G401 (cell line): ENCODE results near the gene CAMTA1. TPM values are rescaled to one million over a fixed set of nuclear protein-coding genes. Genes with fewer than 3 reads are reported as not detected.
A peak's percentile ranks its signal among the peaks of the same experiment; 100 is the strongest.

Experiments
- DNase-seq: peaks from one replicate; pipeline ENCODE4 v3.0.0-alpha.2; 2015; ENCODE audit warnings: low spot score
- in situ Hi-C: cut with HindIII; loops from 2 replicates; pipeline ENCODE4 v1.10.0; 2016; ENCODE audit warnings: low sequenced_read_pairs, mixed read lengths
- total RNA-seq: library from RNA; depleted of rRNA; stranded (reverse); fragments of >200 nt; shearing (Covaris generic); gene quantifications from 2 replicates; pipeline ENCODE4 v1.2.3, GENCODE V29; 2014

The CAMTA1 gene
- total RNA-seq, 1 experiment from 2014 or later, result 137 TPM

- in situ Hi-C loops, result no loop called here
- DNase-seq, result no peak
Measured at GRCh38 chr1:7039590-7040220, 254.5 kb downstream of the CAMTA1 start.

DNA sequence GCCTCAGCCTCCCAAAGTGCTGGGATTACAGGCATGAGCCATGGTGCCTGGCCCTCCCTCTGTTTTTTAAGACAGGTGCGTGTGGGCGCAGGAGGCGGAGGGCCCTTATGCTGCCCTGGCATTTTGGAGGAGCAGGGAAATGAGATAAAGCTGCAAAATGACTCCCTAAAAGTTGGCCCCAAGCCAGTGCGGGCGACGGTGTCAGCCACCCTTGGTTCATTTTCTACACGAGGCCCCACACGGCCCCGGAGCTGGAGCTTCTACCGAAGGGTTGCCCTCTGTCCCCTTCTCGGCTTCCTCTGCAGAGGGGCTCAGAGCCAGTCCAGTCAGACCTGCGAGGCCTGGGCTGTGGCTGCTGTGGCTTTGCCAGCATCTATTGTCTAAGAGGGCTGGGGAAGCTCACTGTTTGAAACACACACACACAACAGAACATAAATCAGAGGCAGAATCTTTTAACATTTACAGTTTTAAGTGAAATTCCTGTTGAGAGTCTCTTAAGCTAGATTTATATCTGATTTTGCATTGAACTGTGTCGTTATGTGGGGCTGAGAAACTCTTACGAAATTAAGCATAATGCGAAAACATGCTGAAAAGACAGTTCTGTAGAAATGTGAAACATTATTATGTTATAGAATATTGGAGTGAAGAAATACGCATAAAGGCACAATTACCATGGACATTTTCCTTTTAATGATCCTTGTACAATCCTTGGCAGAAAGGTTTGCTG, 255.9 kb downstream of the CAMTA1 start:
- no peak for DNase-seq
- in situ Hi-C loops, result no loop called here

DNA sequence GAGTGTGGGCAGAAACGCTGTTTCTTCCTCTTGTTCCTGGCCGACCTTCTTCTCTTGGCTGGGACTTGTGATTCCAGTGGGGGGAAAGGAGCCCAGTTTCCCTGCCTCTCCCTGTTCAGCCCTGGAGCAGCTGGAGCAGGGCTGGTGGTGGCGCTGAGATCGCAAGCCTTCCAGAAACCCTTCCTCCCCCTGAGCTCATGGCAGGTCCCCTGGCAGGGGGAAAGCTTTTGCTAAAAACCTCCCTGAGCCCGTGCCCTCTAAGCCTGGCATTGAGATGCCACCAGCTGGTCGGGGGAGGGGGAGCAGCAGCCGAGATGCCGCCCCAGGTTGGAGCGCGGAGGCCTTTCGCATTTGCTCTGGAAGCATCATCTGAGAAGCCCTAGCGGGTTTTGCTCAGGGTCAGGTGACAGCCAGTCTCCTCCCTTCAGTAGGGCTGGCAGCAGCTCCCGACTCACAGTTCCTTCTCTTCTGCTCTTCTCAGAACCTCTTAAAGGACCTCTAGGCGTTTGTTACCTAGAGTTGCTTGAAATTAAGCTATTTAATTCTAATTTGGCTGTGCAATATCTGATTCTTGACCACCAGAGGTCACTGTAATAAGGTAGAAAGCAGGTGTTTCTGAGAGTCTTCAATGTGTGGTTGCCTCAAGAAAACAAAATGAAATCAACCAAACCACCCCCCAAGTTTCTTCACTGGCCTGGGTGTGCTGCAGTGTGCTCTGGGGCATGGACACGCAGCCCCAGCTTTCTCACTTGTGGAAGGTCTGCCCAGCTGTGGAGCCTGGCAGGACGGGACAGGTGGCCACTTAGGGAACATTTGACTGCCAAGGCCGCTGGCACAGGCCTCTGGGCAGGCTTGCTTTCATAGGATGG, 257.3 kb downstream of the CAMTA1 start:
- in situ Hi-C loops, result no loop called here
- peak; percentile 86 for DNase-seq

DNA sequence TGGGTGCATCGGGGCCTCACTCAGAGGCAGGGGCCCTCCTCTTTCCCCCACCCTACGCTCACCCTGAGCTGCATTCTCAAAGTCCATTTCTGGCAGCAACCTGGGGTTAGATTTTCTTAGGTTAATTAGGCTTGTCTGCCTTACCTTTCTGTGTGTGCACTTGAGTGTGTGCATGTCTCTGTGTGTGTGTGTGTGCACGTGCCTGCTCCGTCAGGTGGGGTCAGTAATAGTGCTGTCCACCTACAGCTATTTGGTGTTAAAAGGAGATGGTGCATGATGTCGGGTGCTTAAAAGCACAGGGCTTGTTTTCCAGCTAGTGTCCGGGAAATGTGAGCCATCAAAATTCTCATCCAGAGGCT, 257.9 kb downstream of the CAMTA1 start:
- in situ Hi-C loops, result no loop called here
- DNase-seq, result no peak

DNA sequence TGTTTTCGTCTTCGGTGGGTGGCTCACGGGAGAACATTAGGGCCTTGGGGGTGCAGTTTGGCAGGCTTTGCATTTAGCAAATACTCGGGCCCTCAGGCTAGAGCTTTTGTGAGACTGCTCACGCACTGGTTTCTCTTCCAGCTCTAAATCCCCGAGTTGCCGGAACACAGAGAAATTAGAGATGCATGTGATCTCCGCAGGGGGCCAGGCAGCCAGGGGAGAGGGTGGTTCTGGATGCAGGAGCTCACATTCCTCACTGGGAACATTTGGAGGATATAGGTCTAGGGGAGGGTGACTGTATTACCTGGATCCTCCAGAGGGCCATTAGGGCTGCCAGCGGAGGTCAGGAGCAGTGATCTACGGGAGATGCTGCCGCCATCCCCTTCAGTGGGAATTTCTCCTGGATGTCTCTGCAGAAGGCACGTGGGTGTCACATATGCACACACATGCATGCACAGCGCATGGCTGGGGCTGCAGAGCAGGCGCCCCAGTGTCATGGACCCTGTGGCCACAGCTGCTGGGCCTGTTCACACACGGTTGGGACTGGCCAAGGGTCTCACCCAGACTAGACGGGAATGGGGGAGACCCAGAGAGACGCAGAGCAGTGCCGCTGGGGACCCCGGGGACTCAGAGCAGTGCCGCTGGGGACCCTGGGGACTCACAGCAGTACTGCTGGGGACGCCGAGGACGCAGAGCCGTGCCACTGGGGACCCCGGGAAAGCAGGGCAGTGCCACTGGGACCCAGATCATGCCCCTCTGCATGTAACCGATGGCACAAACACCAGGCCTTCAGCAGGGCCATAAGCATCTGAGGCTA, 258.7 kb downstream of the CAMTA1 start:
- in situ Hi-C loops, result no loop called here
- no peak for DNase-seq

- no peak for DNase-seq
- in situ Hi-C loops, result no loop called here
Measured at GRCh38 chr1:7045897-7046296, 260.6 kb downstream of the CAMTA1 start.

GRCh38 chr1:7046314-7046713, 261.1 kb downstream of the CAMTA1 start:
- DNase-seq, result peak; percentile 13
- in situ Hi-C loops, result no loop called here

- in situ Hi-C loops, result no loop called here
- DNase-seq, result no peak
Measured at GRCh38 chr1:7046891-7047290, 261.6 kb downstream of the CAMTA1 start.

- no peak for DNase-seq
- in situ Hi-C loops, result no loop called here
Measured at GRCh38 chr1:7047866-7048265, 262.6 kb downstream of the CAMTA1 start.

DNA sequence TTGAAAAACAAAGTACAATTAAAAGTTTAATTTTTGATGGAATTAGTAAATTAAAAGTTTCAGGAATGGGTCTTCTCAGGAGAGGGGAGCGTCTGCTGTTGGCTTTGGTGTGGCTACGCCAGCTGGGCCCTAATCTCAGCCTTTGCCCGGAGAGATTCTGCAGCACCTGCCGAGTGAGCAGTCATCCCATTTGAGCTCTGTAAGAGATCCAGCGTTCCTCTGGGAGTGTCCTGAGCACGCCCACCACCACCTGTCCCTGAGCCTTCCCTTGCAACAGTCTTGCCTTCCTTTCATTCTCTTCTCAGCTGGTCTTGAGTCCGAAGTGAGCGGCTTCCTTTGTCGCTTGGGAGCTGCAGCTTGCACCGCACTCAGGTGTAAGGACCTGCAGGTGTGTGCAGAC, 263.1 kb downstream of the CAMTA1 start:
- DNase-seq, result no peak
- in situ Hi-C loops, result no loop called here

GRCh38 chr1:7049913-7050625, 264.8 kb downstream of the CAMTA1 start:
- in situ Hi-C loops, result no loop called here
- no peak for DNase-seq

DNA sequence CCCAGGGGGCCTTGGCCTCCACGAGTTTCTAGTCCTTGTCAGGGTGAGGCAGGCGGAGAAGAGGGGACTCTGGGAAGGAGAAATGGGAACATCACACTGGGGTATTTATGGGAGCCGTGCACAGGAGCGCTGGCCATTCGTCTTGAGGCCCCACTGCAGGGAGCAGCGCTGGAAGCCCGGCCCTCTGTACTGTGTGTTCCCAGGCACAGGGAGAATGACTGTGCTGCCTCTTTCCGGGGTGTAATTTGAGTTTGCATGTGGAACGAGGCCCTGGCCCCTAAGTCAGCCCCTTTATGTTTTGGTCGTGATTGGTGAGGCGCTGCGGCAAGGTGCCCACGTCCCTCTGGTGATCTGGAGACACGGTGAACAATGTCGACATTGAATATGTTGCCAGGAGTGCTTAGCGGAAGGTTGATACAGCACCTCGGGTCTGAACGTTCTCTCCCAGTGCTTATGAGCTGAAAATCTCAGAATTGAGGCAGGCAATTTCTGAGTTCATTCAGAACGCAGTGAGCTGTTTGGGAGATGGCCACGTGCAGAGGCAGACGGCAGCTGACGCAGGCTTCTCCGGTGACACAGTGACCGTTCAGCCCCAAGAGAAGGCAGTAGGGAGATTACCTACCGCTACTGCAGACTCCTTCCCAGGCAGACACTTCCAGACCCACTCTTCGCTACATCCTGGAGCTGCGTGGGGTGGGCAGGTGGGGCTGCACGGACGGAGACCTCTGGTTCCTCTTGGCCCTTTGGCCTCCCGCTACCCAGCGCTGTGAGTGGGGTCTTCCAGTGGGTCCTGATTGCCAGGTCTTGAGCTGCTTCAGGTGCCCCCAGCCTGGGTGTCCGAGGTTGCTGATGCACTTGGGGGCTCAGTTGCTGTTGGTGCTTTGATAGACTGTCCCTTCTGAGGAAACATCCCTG, 265.8 kb downstream of the CAMTA1 start:
- no peak for DNase-seq
- in situ Hi-C loops, result no loop called here

DNA sequence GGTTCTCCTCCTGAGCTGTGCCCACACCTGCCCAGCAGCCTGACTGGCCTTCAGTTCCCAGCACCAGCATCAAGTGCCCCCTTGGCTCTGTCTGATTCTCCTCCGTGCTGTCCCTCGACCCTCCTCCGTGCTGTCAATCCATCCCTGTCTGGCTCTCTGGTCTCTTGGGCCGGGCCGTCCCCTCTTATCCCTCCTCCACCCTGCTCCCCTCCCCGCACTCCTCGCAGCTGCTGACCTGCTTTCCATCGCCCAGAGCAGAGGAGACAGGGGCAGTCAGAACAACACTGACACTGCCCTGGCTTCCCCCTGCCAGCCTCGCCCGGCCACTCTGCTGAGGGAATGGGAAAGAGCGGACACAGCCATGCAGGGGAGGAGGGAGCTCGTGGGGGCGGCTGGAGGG, 267.4 kb downstream of the CAMTA1 start:
- in situ Hi-C loops, result no loop called here
- DNase-seq, result no peak

DNA sequence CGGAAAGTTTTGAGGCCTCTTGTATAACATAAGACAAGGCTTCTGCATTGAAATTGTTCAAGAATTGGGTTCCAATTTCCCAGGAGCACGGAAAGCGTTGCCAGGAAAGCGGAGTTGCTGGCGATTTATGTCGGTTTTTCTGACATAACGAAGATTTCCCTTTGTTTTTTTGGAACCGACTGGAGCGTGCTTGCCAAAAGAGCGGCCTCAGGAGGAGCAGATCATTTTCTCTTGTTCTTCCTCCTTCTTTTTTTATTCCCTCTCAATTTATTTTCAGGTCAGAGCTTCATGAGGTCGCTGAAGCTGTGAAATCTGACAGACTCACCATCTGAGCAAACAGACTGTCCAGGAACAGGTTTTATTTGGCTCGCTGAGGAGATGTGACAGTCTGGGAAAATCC, 275.5 kb downstream of the CAMTA1 start:
- in situ Hi-C loops, result no loop called here
- DNase-seq, result peak; percentile 82

DNA sequence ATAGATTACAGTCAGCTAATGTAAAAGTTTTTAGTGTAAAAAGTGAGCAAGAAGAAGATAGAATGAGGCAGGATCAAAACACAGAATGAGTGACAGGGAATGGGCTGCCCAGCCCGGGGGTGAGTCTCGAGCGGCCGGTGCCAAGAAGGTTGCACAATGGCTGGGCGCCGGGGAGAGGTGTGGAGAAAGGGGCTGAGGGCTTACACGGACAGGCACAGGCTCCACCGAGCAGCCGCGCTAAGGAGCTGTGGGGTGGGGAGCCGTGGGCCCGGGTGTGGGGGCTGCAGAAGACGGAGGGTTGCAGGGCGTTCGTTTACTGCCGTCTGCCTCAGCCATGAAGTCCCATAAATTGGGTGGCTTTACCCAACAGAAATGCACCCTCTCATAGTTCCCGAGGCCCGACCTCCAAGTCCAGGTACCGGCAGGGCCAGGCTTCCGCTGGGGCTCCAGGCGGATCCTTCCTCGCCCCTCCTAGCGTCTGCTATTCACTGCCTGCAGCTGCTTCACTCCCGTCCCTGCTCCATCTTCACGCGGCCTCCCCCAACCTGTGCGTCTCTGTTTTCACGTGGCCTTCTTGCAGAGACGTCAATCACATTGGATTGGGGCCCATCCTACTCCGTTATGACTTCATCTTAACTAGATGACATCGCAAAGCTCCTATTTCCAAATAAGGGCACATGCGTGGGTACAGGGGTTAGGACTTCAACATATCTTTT, 277.2 kb downstream of the CAMTA1 start:
- DNase-seq, result no peak
- in situ Hi-C loops, result no loop called here

DNA sequence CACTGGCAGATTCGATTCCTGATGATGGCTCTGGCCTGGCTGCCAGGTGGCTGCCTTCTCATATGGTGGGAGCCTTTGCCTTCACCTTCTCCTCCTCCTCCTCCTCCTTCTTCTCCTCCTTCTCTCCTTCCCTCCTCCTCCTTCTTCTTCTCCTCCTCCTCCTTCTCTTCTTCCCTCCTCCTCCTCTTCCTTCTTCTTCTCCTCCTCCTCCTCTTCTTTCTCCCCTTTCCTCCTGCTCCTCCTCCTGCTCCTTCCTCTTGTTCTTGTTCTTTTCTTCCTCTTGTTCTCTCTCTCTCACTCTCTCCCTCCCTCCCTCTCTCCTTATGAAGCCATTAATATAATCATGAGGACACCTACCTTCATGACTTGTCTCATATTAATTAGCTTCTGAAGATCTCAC, 278.7 kb downstream of the CAMTA1 start:
- in situ Hi-C loops, result no loop called here
- no peak for DNase-seq

- in situ Hi-C loops, result no loop called here
- DNase-seq, result no peak
Measured at GRCh38 chr1:7068552-7068951, 283.3 kb downstream of the CAMTA1 start.
